K562 (cell line): ENCODE data around the gene ASCC3. TPM values are rescaled to one million over a fixed set of nuclear protein-coding genes. Genes with fewer than 3 reads are reported as not detected.
A peak's percentile ranks its signal among the peaks of the same experiment; 100 is the strongest.

Experiments used
- ATAC-seq: fragments of 200-7000 bp; cut with Tn5 transposase; 3 replicates; pipeline ENCODE4 v1.9.1; 2020; ENCODE audit warnings: moderate library complexity
- BruUV-seq: library from RNA; stranded (reverse); fragments of 400-500 nt; replicated peaks from 2 replicates; lab custom pipeline; 2021; lab: Mats Ljungman, UMichigan
- CTCF ChIA-PET: fragments of 300-600 bp; formaldehyde crosslinking; extraction: SDS; loops from one replicate; lab custom pipeline; 2021; ENCODE audit warnings: low intra/inter-chr PET ratio; lab: Yijun Ruan, JAX
- POLR2A ChIA-PET: fragments of 300-600, 350-650 bp; sonication (Branson Sonifier 250); formaldehyde crosslinking; extraction: SDS; loops from one replicate; lab custom pipeline; 2021; ENCODE audit warnings: antibody characterized with exemption, inconsistent platforms; lab: Yijun Ruan, JAX
- DNase-seq, 4 experiments: peaks; one replicate each; pipeline versions ENCODE4 v3.0.0 to v3.0.0-alpha.2; 2011 to 2018; ENCODE audit warnings: low spot score in 3 of 4, mixed read lengths in 3 of 4; ENCODE audit errors: extremely low read depth in 1 of 4
- FAIRE-seq: peaks from 2 replicates; lab custom pipeline; 2011; peaks lifted over from hg19 to GRCh38; lab: Jason Lieb, UNC
- H2AFZ ChIP-seq: 2 replicates; pipeline ENCODE4 v1.6.0; 2011; ENCODE audit warnings: low read depth, low read length, control low read depth, inconsistent platforms
- H3K27ac ChIP-seq: fragments of 200-600 bp; 3 replicates; pipeline ENCODE4 v1.8.0; 2011; ENCODE audit warnings: low read depth, mild to moderate bottlenecking, control low read depth, inconsistent platforms, low read length, moderate library complexity, mixed read lengths; ENCODE audit errors: extremely low read depth
- H3K27me3 ChIP-seq, 2 experiments: fragments of 300-600 bp in 1 of 2; 2 replicates in 1 of 2; 3 replicates in 1 of 2; pipeline versions ENCODE4 v1.6.0 to v1.8.0; 2011; ENCODE audit warnings: inconsistent platforms in 2 of 2, low read length in 2 of 2, mild to moderate bottlenecking in 1 of 2, mixed read lengths in 1 of 2, moderate library complexity in 1 of 2; ENCODE audit not compliant: control insufficient read depth in 2 of 2, insufficient read depth in 2 of 2
- H3K36me3 ChIP-seq: fragments of 300-600 bp; 3 replicates; pipeline ENCODE4 v1.8.0; 2011; ENCODE audit warnings: mild to moderate bottlenecking, low read length, inconsistent platforms; ENCODE audit not compliant: control insufficient read depth, insufficient read depth
- H3K4me1 ChIP-seq, 2 experiments: fragments of 200-600 bp in 1 of 2; replicated peaks in 1 of 2; 2 replicates in 1 of 2; 3 replicates in 1 of 2; pipeline versions ENCODE4 v1.5.1 to v1.8.0; 2011; ENCODE audit warnings: inconsistent platforms in 2 of 2, low read length in 2 of 2, mild to moderate bottlenecking in 1 of 2, mixed read lengths in 1 of 2, moderate library complexity in 1 of 2; ENCODE audit not compliant: control insufficient read depth in 2 of 2, insufficient read depth in 2 of 2
- H3K4me2 ChIP-seq: 2 replicates; pipeline ENCODE4 v1.6.1; 2011; ENCODE audit warnings: low read length, control low read depth, inconsistent platforms, mixed read lengths; ENCODE audit not compliant: insufficient read depth
- H3K4me3 ChIP-seq: fragments of 200-600 bp; sonication (generic), shearing (Covaris generic); 2 replicates; pipeline ENCODE4 v1.5.1; 2016; ENCODE audit warnings: control low read depth, inconsistent platforms
- H3K79me2 ChIP-seq: fragments of 200-600 bp; 3 replicates; pipeline ENCODE4 v1.8.0; 2011; ENCODE audit warnings: low read length, inconsistent platforms; ENCODE audit not compliant: control insufficient read depth, insufficient read depth
- H3K9ac ChIP-seq, 2 experiments: 2 replicates each; pipeline versions ENCODE4 v1.6.0 to v1.6.1; 2011; ENCODE audit warnings: low read depth in 2 of 2, low read length in 2 of 2, control low read depth in 1 of 2, inconsistent platforms in 1 of 2, mild to moderate bottlenecking in 1 of 2, mixed read lengths in 1 of 2; ENCODE audit not compliant: insufficient read depth in 1 of 2
- H3K9me1 ChIP-seq: one replicate; pipeline ENCODE4 v1.6.0; 2011; ENCODE audit warnings: inconsistent platforms, mild to moderate bottlenecking, low read length, moderate library complexity; ENCODE audit not compliant: control insufficient read depth, insufficient read depth
- H3K9me3 ChIP-seq: replicated peaks from 2 replicates; pipeline ENCODE4 v1.5.1; 2011; ENCODE audit warnings: low read depth, low read length, inconsistent platforms; ENCODE audit not compliant: control insufficient read depth, insufficient read depth
- H4K20me1 ChIP-seq: replicated peaks from 2 replicates; pipeline ENCODE4 v1.6.1; 2011; ENCODE audit warnings: low read length, inconsistent platforms, mixed read lengths; ENCODE audit not compliant: control insufficient read depth, insufficient read depth
- BCL6 ChIP-seq: fragments of 250-450 bp; sonication (Bioruptor Pico); IDR thresholded peaks from 2 replicates; pipeline ENCODE4 v1.4.0; 2020
- CEBPB ChIP-seq: fragments of 450-650 bp; IDR thresholded peaks from 2 replicates; pipeline ENCODE4 v1.6.1; 2016; ENCODE audit warnings: missing genetic modification characterization, missing compliant biosample characterization
- CEBPG ChIP-seq, 3 experiments: fragments of 200-800 bp in 1 of 3; sonication (Bioruptor generic) in 1 of 3; sonication (generic) in 1 of 3; formaldehyde crosslinking in 1 of 3; IDR thresholded peaks in 2 of 3; conservative IDR thresholded peaks in 1 of 3; 2 replicates each; pipeline versions ENCODE4 v1.6.1 to v1.8.0; 2016 to 2022; ENCODE audit warnings: missing compliant biosample characterization in 2 of 3, missing genetic modification characterization in 2 of 3, mild to moderate bottlenecking in 1 of 3, missing genetic modification reagents in 1 of 3
- TRIM24 ChIP-seq, 2 experiments: fragments of 450-650 bp; IDR thresholded peaks; 2 replicates each; pipeline ENCODE4 v1.6.1; 2016
- in situ Hi-C: fragments of 300-500 bp; cut with MboI; formaldehyde crosslinking; loops from 4 replicates; pipeline ENCODE4 v1.15.0; 2018; ENCODE audit warnings: inconsistent platforms, mixed read lengths
- intact Hi-C: fragments of 100-400 bp; cut with micrococcal nuclease; formaldehyde crosslinking; loops from 2 replicates; pipeline ENCODE4 v1.14.2; 2022
- polyA plus RNA-seq, 8 experiments: library from polyadenylated mRNA; depleted of rRNA in 4 of 8; stranded (reverse) in 5 of 8; unstranded in 3 of 8; fragments of >200 nt; fragmentation: Nextera tagmentation in 2 of 8; fragmentation: Illumina TruSeq in 1 of 8; extraction: Ambion mirVana in 2 of 8; extraction: Trizol in 1 of 8; gene quantifications; 2 replicates each; pipeline versions ENCODE4 v1.2.1 to v1.2.3, GENCODE V29; 2011 to 2014; ENCODE audit warnings: inconsistent platforms in 1 of 8, missing spikeins in 1 of 8
- total RNA-seq, 7 experiments: library from RNA; depleted of rRNA in 6 of 7; stranded (reverse); fragments of >200 nt in 6 of 7; fragmentation: Illumina TruSeq in 2 of 7; extraction: Trizol in 2 of 7; gene quantifications; 2 replicates each; pipeline versions ENCODE4 v1.2.1 to v1.2.3, GENCODE V29; 2011 to 2021; ENCODE audit warnings: low replicate concordance in 1 of 7
- TF ChIP-seq, protein P1 (sequence below), 2 experiments: fragments of 450-650 bp in 1 of 2; sonication (generic) in 1 of 2; formaldehyde crosslinking in 1 of 2; IDR thresholded peaks in 1 of 2; conservative IDR thresholded peaks in 1 of 2; 2 replicates each; pipeline versions ENCODE4 v1.6.1 to v1.8.1; 2016 to 2023; ENCODE audit warnings: mild to moderate bottlenecking in 2 of 2, moderate library complexity in 2 of 2, inconsistent platforms in 1 of 2, missing genetic modification reagents in 1 of 2

The ASCC3 gene
- total and polyA plus RNA-seq, 9 of the 15 experiments (the other 6 are each of a cell fraction or from before 2014, with no cell fraction given) = 16.1 to 56.1 (median 33.9) TPM

DNA sequence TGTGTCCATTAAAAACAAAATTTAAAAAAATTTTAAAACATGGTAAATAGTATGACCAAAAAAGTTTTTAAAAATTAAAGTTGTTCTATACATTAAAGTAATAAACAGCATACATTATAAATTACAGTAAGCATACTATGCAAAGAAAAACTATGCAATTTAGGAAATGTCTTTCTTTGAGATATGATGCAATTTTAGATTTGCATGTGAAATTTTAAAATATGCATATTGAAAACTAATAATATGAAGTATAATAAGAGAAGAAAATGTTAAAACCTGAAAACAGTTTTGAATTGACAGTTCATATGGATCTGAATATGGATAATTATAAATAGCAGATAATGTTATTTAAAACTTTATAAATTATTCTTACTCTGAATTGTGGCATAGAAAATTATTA is 43.1 kb downstream of the ASCC3 start:
- no TSS peak for BruUV-seq
- H3K4me3 ChIP-seq = no peak overlapping the region
- H3K9me3 ChIP-seq = no peaks in the 10 kb centered on the region
- in situ Hi-C loops = no loop called here
- no peak overlapping the region for H2AFZ ChIP-seq
- no peaks in the 10 kb centered on the region for H3K9me1 ChIP-seq
- no peak for ATAC-seq
- H3K27me3 ChIP-seq = no peaks in the 10 kb centered on the region
- intact Hi-C loops = no loop called here
- no peak overlapping the region for H3K9ac ChIP-seq
- ChIA-PET POLR2A (no interaction called here), CTCF (no interaction called here)
- no peaks in the 10 kb centered on the region for H3K4me1 ChIP-seq
- peaks cover 33% of the 10 kb centered on the region; the same call in 2 of the 3 replicates for H3K79me2 ChIP-seq
- H3K4me2 ChIP-seq = no peak overlapping the region
- no peak for FAIRE-seq
- no peak for DNase-seq
- TF ChIP-seq, protein P1, sequence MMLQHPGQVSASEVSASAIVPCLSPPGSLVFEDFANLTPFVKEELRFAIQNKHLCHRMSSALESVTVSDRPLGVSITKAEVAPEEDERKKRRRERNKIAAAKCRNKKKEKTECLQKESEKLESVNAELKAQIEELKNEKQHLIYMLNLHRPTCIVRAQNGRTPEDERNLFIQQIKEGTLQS (IDR thresholded peaks at IDR 0.05) = peak; percentile 56
- TF ChIP-seq, protein P1 (CRISPR knock-in tag; conservative IDR thresholded peaks at IDR 0.05) = no peak
- no peak for TF ChIP-seq CEBPG (CRISPR knock-in tag; IDR thresholded peaks at IDR 0.05)
- TF ChIP-seq CEBPG (tag; conservative IDR thresholded peaks at IDR 0.05 in 1 of 2, IDR thresholded peaks at IDR 0.05 in 1 of 2) = peak; percentile 64 to 73
- peak; percentile 44 to 56; a peak in 2 of 4 replicates for TF ChIP-seq TRIM24 (IDR thresholded peaks at IDR 0.05)
- peak; percentile 32; the same call in 1 of the 2 replicates for TF ChIP-seq CEBPB (tag)
- no peak for TF ChIP-seq BCL6 (CRISPR knock-in tag)
- H4K20me1 ChIP-seq = no peaks in the 10 kb centered on the region
- no peaks in the 10 kb centered on the region; the same call in 2 of the 3 replicates for H3K36me3 ChIP-seq
- H3K27ac ChIP-seq = no peak overlapping the region
